Esophagus muscularis mucosa (tissue), 3 donors: ENCODE data around the gene ZDHHC8.

Experiments
- CTCF ChIP-seq, 3 experiments: fragments of 200-600 bp in 2 of 3; fragments of 450-650 bp in 1 of 3; sonication (generic) in 2 of 3; IDR thresholded peaks; one replicate each; pipeline ENCODE4 v1.5.1; 2017 to 2019; ENCODE audit warnings: antibody characterized with exemption in 3 of 3, mild to moderate bottlenecking in 2 of 3, moderate library complexity in 1 of 3
- POLR2A ChIP-seq: fragments of 450-650 bp; IDR thresholded peaks from one replicate; pipeline ENCODE4 v1.6.1; 2017; ENCODE audit warnings: antibody characterized with exemption, moderate library complexity, mild to moderate bottlenecking, low read depth

DNA sequence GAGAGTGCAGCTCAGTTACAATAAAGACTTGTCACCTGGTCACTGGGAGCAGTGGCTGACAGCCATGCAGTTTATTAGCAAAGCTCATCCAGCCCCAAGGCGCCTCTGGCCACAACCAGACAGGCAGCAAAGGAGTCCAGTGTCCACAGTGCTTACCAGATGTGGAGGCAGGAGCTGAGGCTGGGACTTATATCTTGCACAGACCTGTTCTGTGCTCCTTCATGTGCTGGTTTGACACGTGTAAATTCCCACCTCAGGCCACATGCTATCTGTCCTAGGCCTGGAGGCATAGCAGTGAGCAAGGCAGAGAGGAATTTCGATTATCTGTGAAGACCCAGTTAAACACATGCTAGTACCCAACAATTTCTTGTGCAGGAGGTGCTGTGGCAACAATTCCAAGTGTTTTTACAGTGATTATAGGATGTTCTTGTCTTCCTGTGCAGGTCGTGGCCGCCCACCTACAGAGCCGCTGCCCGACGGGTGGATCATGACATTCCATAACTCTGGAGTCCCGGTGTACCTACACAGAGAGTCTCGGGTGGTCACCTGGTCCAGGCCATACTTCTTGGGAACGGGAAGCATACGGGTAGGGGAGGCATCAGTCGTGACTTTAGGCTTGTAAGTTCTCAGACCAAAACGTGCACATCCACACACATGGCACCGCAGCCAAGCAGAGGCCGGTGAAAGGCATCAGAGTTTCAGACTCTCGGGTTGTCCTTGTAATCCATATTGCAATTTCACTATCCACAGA lies 42.2 kb upstream of the ZDHHC8 start:
- TF ChIP-seq CTCF (IDR thresholded peaks at IDR 0.05), result no peak
- no peak for TF ChIP-seq POLR2A
